IMR-90 (cell line): ENCODE data around the gene SOD2.

ENCODE experiments used
- CTCF ChIP-seq: conservative IDR thresholded peaks from 2 replicates; pipeline ENCODE4 v1.5.1; 2012; ENCODE audit warnings: mild to moderate bottlenecking, low read depth, low read length, improper control_type of control experiment
- FOS ChIP-seq: fragments of 150-350 bp; IDR thresholded peaks from 2 replicates; pipeline ENCODE4 v1.6.1; 2016; ENCODE audit warnings: low read depth, low read length
- MAZ ChIP-seq: IDR thresholded peaks from 2 replicates; pipeline ENCODE4 v1.6.1; 2012; ENCODE audit warnings: low read depth, mild to moderate bottlenecking, low read length, improper control_type of control experiment, moderate library complexity, borderline replicate concordance
- POLR2A ChIP-seq: IDR thresholded peaks from 2 replicates; pipeline ENCODE4 v1.6.1; 2012; ENCODE audit warnings: mild to moderate bottlenecking, low read depth, low read length
- RAD21 ChIP-seq: IDR thresholded peaks from 2 replicates; pipeline ENCODE4 v1.6.1; 2012; ENCODE audit warnings: low read length, improper control_type of control experiment
- RCOR1 ChIP-seq: IDR thresholded peaks from 2 replicates; pipeline ENCODE4 v1.6.1; 2012; ENCODE audit warnings: mild to moderate bottlenecking, low read length, improper control_type of control experiment; ENCODE audit not compliant: insufficient replicate concordance
- RFX5 ChIP-seq: IDR thresholded peaks from 2 replicates; pipeline ENCODE4 v1.8.0; 2012; ENCODE audit warnings: low read depth, mild to moderate bottlenecking, low read length, moderate library complexity
- USF2 ChIP-seq: fragments of 150-350 bp; IDR thresholded peaks from 2 replicates; pipeline ENCODE4 v1.6.1; 2017; ENCODE audit warnings: mild to moderate bottlenecking, antibody characterized with exemption, low read length, low read depth

- TF ChIP-seq FOS (peak; percentile 99), POLR2A (no peak), RCOR1 (no peak), CTCF (no peak), USF2 (no peak), MAZ (no peak; the same call in 1 of the 2 replicates), RAD21 (no peak), RFX5 (no peak)
Observed at GRCh38 chr6:159701413-159701999, 8.5 kb upstream of the SOD2 start.
